PC-9 (cell line): ENCODE results near the gene OPN4. TPM values are rescaled to one million over a fixed set of nuclear protein-coding genes. Genes with fewer than 3 reads are reported as not detected.

ENCODE experiments used
- BruUV-seq: library from RNA; stranded (reverse); fragments of 400-500 nt; replicated peaks from 2 replicates; lab custom pipeline; 2021; lab: Mats Ljungman, UMichigan
- CTCF ChIA-PET: fragments of 300-600 bp; sonication (Branson Sonifier 250); formaldehyde crosslinking; loops from one replicate; lab custom pipeline; 2022; ENCODE audit warnings: antibody characterized with exemption; lab: Charles Lee
- POLR2A ChIA-PET: fragments of 300-600 bp; sonication (Branson Sonifier 250); formaldehyde crosslinking; loops from one replicate; lab custom pipeline; 2022; ENCODE audit warnings: antibody characterized with exemption; ENCODE audit not compliant: unreplicated experiment; lab: Charles Lee
- DNase-seq, 2 experiments: peaks; one replicate each; pipeline versions ENCODE4 v3.0.0 to v3.0.0-alpha.2; 2015 to 2022; ENCODE audit warnings: mixed read lengths in 1 of 2
- H2AFZ ChIP-seq: fragments of 200-600 bp; sonication (generic); 2 replicates; pipeline ENCODE4 v1.8.1; 2017; ENCODE audit warnings: antibody characterized with exemption
- H3F3A ChIP-seq: fragments of 200-600 bp; sonication (generic); 2 replicates; pipeline ENCODE4 v1.8.1; 2017; ENCODE audit warnings: antibody characterized with exemption, mild to moderate bottlenecking, low read depth; ENCODE audit not compliant: insufficient read depth
- H3K27ac ChIP-seq: fragments of 200-600 bp; sonication (generic); 2 replicates; pipeline ENCODE4 v1.6.1; 2016; ENCODE audit warnings: mixed run types
- H3K27me3 ChIP-seq: fragments of 200-600 bp; sonication (generic); 2 replicates; pipeline ENCODE4 v1.6.1; 2016; ENCODE audit warnings: low read depth, mixed run types; ENCODE audit not compliant: insufficient read depth
- H3K36me3 ChIP-seq: fragments of 200-600 bp; sonication (generic); 2 replicates; pipeline ENCODE4 v1.6.1; 2016; ENCODE audit warnings: low read depth, mixed run types
- H3K4me1 ChIP-seq: fragments of 200-600 bp; sonication (generic); replicated peaks from 2 replicates; pipeline ENCODE4 v1.6.1; 2016; ENCODE audit warnings: mixed run types; ENCODE audit not compliant: insufficient read depth
- H3K4me2 ChIP-seq: fragments of 200-600 bp; sonication (generic); 2 replicates; pipeline ENCODE4 v1.6.1; 2017; ENCODE audit warnings: mixed run types
- H3K4me3 ChIP-seq: fragments of 200-600 bp; sonication (generic); 2 replicates; pipeline ENCODE4 v1.6.1; 2016; ENCODE audit warnings: mixed run types
- H3K79me2 ChIP-seq: fragments of 200-600 bp; sonication (generic); 2 replicates; pipeline ENCODE4 v1.6.1; 2017; ENCODE audit warnings: low read depth, mixed run types
- H3K9me2 ChIP-seq: fragments of 200-600 bp; sonication (generic); 2 replicates; pipeline ENCODE4 v1.8.1; 2017; ENCODE audit warnings: mild to moderate bottlenecking; ENCODE audit not compliant: insufficient read depth
- H3K9me3 ChIP-seq: fragments of 200-600 bp; sonication (generic); 2 replicates; pipeline ENCODE4 v1.8.1; 2016; ENCODE audit warnings: low read depth; ENCODE audit not compliant: insufficient read depth
- H4K20me1 ChIP-seq: fragments of 200-600 bp; sonication (generic); 2 replicates; pipeline ENCODE4 v1.8.1; 2017; ENCODE audit not compliant: insufficient read depth
- EZH2 ChIP-seq: fragments of 200-600 bp; sonication (generic); IDR thresholded peaks from 2 replicates; pipeline ENCODE4 v1.8.0; 2017; ENCODE audit warnings: antibody characterized with exemption, low read depth
- intact Hi-C: fragments of 100-400 bp; cut with micrococcal nuclease; formaldehyde crosslinking; loops from one replicate; pipeline ENCODE4 v1.10.0; 2022; ENCODE audit not compliant: unreplicated experiment
- total RNA-seq: library from RNA; stranded (reverse); gene quantifications from 2 replicates; pipeline ENCODE4 v1.2.3, GENCODE V29; 2021
- TF ChIP-seq, protein P1 (sequence below): fragments of 200-600 bp; sonication (generic); conservative IDR thresholded peaks from 2 replicates; pipeline ENCODE4 v1.6.1; 2017; ENCODE audit warnings: mixed run types, antibody characterized with exemption, mild to moderate bottlenecking, moderate library complexity

The OPN4 gene
- total RNA-seq, 1 experiment from 2014 or later = 0.15 TPM

DNA sequence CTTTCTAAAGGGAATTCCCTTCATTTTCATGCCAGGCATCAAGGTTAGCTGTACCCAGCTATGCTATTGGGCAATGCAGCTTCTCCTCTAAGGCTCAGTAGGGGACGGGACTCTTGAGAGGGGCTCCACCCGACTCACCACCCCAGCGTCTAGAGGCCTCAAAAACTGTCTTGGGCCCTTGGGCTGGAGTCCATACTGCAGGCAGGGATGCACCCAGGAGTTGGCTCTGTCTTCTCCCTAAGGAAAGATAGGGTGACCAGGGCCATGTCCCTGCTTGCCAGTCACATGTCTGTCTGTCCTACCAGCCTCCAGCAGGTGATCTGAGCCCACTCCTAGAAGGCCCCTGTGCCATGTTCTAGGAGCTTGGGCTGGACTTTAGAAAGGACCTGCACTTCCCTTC is 1.2 kb downstream of the OPN4 start:
- no peak for DNase-seq
- CTCF ChIA-PET = no interaction called here
- Histone ChIP-seq H3K27ac (no peak overlapping the region), H3K27me3 (no peaks in the 10 kb centered on the region), H3K36me3 (no peaks in the 10 kb centered on the region), H3K4me3 (no peak overlapping the region), H2AFZ (no peak overlapping the region), H4K20me1 (no peaks in the 10 kb centered on the region), H3K4me2 (no peak overlapping the region), H3K4me1 (peaks cover 15% of the 10 kb centered on the region), H3K79me2 (no peaks in the 10 kb centered on the region), H3K9me2 (no peaks in the 10 kb centered on the region), H3K9me3 (no peaks in the 10 kb centered on the region), H3F3A (no peaks in the 10 kb centered on the region)
- intact Hi-C loops = no loop called here
- POLR2A ChIA-PET = no interaction called here
- no peak for TF ChIP-seq EZH2
- TF ChIP-seq, protein P1, sequence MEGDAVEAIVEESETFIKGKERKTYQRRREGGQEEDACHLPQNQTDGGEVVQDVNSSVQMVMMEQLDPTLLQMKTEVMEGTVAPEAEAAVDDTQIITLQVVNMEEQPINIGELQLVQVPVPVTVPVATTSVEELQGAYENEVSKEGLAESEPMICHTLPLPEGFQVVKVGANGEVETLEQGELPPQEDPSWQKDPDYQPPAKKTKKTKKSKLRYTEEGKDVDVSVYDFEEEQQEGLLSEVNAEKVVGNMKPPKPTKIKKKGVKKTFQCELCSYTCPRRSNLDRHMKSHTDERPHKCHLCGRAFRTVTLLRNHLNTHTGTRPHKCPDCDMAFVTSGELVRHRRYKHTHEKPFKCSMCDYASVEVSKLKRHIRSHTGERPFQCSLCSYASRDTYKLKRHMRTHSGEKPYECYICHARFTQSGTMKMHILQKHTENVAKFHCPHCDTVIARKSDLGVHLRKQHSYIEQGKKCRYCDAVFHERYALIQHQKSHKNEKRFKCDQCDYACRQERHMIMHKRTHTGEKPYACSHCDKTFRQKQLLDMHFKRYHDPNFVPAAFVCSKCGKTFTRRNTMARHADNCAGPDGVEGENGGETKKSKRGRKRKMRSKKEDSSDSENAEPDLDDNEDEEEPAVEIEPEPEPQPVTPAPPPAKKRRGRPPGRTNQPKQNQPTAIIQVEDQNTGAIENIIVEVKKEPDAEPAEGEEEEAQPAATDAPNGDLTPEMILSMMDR = no peak
- BruUV-seq = no TSS peak

DNA sequence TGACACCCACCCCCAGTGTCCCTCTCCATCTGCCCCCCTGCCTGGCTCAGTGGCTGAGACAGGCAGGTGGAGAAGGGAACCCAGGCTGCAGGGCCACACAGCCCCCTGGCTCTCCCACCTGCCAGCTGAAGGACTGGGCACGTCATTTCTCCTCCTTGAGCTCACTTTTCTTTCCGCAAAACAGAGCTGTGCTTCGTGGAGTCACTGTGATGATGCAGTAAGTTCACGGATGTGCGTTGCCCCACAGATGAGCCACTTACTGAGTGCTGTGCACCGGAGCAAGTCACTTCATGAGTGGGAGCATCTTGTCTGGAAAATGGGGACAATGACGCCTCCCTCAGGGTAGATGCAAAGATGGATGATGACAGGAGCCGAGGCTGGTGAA is 2.7 kb downstream of the OPN4 start:
- no peaks in the 10 kb centered on the region for H3K79me2 ChIP-seq
- ChIA-PET POLR2A (no interaction called here), CTCF (interaction anchor here (0.7 kb wide), 1 partner anchor 113 kb away, joined by 18 read pairs; no protein-coding TSS in a partner anchor)
- H3K9me2 ChIP-seq = no peaks in the 10 kb centered on the region
- peaks cover 10% of the 10 kb centered on the region for H3K4me1 ChIP-seq
- TF ChIP-seq, protein P1 = no peak
- TF ChIP-seq EZH2 = no peak
- no peak overlapping the region for H3K27ac ChIP-seq
- no peaks in the 10 kb centered on the region for H3K36me3 ChIP-seq
- no peak overlapping the region for H3K4me3 ChIP-seq
- no peak for DNase-seq
- H4K20me1 ChIP-seq = no peaks in the 10 kb centered on the region
- no peaks in the 10 kb centered on the region for H3K27me3 ChIP-seq
- no peak overlapping the region for H3K4me2 ChIP-seq
- no peak overlapping the region for H2AFZ ChIP-seq
- H3F3A ChIP-seq = no peaks in the 10 kb centered on the region
- no peaks in the 10 kb centered on the region for H3K9me3 ChIP-seq
- intact Hi-C loops = no loop called here
- no TSS peak for BruUV-seq

DNA sequence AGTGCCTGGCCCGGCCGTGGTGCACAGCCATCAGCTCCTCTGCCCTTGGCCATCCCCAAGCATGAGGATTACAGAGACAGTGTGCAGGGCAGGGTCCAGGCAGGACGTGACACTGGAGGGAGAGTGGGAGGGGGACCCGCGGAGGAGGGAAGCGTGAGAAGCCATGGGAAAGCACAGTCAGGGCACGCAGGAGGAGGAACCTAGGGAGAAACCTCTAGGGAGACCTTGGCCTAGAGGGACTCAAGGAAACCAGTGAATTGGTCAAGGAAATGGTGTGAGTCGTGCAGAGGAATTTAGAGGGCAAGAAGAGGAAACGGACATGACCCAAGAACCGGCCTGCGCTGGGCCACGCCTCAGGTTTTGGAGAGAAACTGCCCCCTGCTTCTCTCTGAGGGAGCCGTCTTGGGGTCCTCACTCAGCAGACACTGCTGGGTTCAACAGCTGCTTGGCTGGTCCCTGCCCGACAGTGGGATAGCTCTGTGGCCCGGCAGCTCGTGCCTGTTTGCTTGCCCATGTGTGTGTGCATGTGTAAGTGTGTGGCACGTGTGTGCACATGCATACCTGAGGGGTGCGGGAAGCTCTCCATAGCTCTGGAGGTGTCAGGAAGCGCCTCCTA is 3.2 kb downstream of the OPN4 start:
- Histone ChIP-seq H3K36me3 (no peaks in the 10 kb centered on the region), H3K4me2 (no peak overlapping the region), H4K20me1 (no peaks in the 10 kb centered on the region), H3F3A (no peaks in the 10 kb centered on the region), H3K27ac (no peak overlapping the region), H3K9me3 (no peaks in the 10 kb centered on the region), H3K27me3 (no peaks in the 10 kb centered on the region), H3K4me3 (no peak overlapping the region), H3K9me2 (no peaks in the 10 kb centered on the region), H3K4me1 (peaks cover 7% of the 10 kb centered on the region), H2AFZ (no peak overlapping the region), H3K79me2 (no peaks in the 10 kb centered on the region)
- ChIA-PET POLR2A (no interaction called here), CTCF (no interaction called here)
- BruUV-seq = no TSS peak
- TF ChIP-seq, protein P1 = no peak
- no peak for TF ChIP-seq EZH2
- DNase-seq = peak in 1 of 2 experiments; percentile 58
- intact Hi-C loops = no loop called here
